ENCODE data around the gene HNRNPA3. TPM values are rescaled to one million over a fixed set of nuclear protein-coding genes. Genes with fewer than 3 reads are reported as not detected.

The HNRNPA3 gene
- total RNA-seq, 1 experiment from 2014 or later = 406 TPM

GRCh38 chr2:177251165-177251542 lies 38.6 kb downstream of the HNRNPA3 start (continued):
- no peak for TF ChIP-seq STAT6 (CRISPR knock-in tag; conservative IDR thresholded peaks at IDR 0.05; ENCODE audit: low read depth)
- TF ChIP-seq CBFB (CRISPR knock-in tag; IDR thresholded peaks at IDR 0.05; ENCODE audit: low read depth) = no peak
- TF ChIP-seq MYBL2 (CRISPR knock-in tag; IDR thresholded peaks at IDR 0.05) = no peak
- TF ChIP-seq ZNF396 (CRISPR knock-in tag; IDR thresholded peaks at IDR 0.05; ENCODE audit: borderline replicate concordance) = no peak
- no peak for TF ChIP-seq ELF4 (CRISPR knock-in tag; IDR thresholded peaks at IDR 0.05; ENCODE audit: low read depth)
- TF ChIP-seq FOXP4 (CRISPR knock-in tag; IDR thresholded peaks at IDR 0.05) = no peak

- H3K4me3 Mint-ChIP-seq = no peak overlapping the region
- no peaks in the 10 kb centered on the region for H3K27me3 Mint-ChIP-seq (ENCODE audit: low read depth)
- ChIA-PET POLR2A (no interaction called here), CTCF (interaction anchor here (0.9 to 1.2 kb wide), 2 partner anchors 11 to 31 kb away, joined by 3 to 4 read pairs; partner anchors contain the start of gene NFE2L2)
- no peak for ATAC-seq
- H3K27ac Mint-ChIP-seq = peak overlapping the region; percentile 14
- H3K4me1 Mint-ChIP-seq = peaks cover 55% of the 10 kb centered on the region
- TF ChIP-seq NR1H2 (CRISPR knock-in tag; IDR thresholded peaks at IDR 0.05) = no peak
- no peak for TF ChIP-seq ZNF425 (CRISPR knock-in tag; conservative IDR thresholded peaks at IDR 0.05)
- TF ChIP-seq SOX15 (CRISPR knock-in tag; IDR thresholded peaks at IDR 0.05) = no peak
- TF ChIP-seq HMGA2 (CRISPR knock-in tag; IDR thresholded peaks at IDR 0.05) = no peak
- TF ChIP-seq USF2 (CRISPR knock-in tag; IDR thresholded peaks at IDR 0.05) = no peak
- TF ChIP-seq CDX4 (CRISPR knock-in tag; IDR thresholded peaks at IDR 0.05; ENCODE audit: borderline replicate concordance) = no peak
- no peak for TF ChIP-seq ZNF396 (CRISPR knock-in tag; IDR thresholded peaks at IDR 0.05; ENCODE audit: borderline replicate concordance)
- TF ChIP-seq IRF2 (CRISPR knock-in tag; IDR thresholded peaks at IDR 0.05; ENCODE audit: borderline replicate concordance, low read depth) = no peak
- no peak for TF ChIP-seq ZSCAN18 (CRISPR knock-in tag; IDR thresholded peaks at IDR 0.05)
- no peak for TF ChIP-seq EMX1 (CRISPR knock-in tag; IDR thresholded peaks at IDR 0.05)
- TF ChIP-seq FOXP1 (CRISPR knock-in tag; IDR thresholded peaks at IDR 0.05; ENCODE audit: borderline replicate concordance) = no peak
- TF ChIP-seq ZBTB43 (CRISPR knock-in tag; IDR thresholded peaks at IDR 0.05) = no peak
- TF ChIP-seq STAT6 (CRISPR knock-in tag; conservative IDR thresholded peaks at IDR 0.05; ENCODE audit: low read depth) = no peak
- no peak for TF ChIP-seq SP1 (CRISPR knock-in tag; conservative IDR thresholded peaks at IDR 0.05)
- no peak for TF ChIP-seq CREB1 (CRISPR knock-in tag; IDR thresholded peaks at IDR 0.05)
- TF ChIP-seq JAZF1 (CRISPR knock-in tag; IDR thresholded peaks at IDR 0.05) = no peak
- H3K9me3 Mint-ChIP-seq = peaks cover 9% of the 10 kb centered on the region
- no peak for DNase-seq (ENCODE audit: low spot score)
- peaks cover 10% of the 10 kb centered on the region for H3K36me3 Mint-ChIP-seq
Observed at GRCh38 chr2:177252808-177253531, 40.4 kb downstream of the HNRNPA3 start.

Measured in WTC11 (cell line).